EH (cell line): ENCODE results near the gene ABL1.
"Not testable (repeated sequence)": the region's sequence is repeated elsewhere in the genome, so short reads cannot be mapped to it uniquely, and the experiment has no call there.

ENCODE experiments used
- DNase-seq: peaks from one replicate; pipeline ENCODE4 v3.0.0-alpha.2; 2015; ENCODE audit warnings: low read depth

The ABL1 gene

GRCh38 chr9:130825351-130825651 lies 9.8 kb upstream of the ABL1 start:
- DNase-seq: no peak

DNA sequence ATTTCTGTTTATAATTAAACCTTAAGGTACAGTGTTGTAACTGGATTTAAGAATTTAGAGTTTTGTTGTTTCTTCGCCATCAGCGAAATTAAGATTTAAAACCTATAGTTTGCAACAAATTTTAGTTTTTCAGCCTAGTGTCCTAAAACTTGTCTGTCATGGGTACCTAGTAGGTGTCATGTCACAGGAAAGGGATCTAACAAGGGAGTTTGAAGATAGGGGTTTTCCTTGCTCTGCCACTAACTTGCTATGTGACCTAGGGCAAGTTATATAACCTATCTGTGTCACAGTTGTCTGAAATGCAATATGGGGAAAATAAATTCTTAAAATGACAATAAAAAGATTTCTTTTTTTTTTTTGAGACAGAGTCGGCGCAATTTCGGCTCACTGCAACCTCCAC lies 9.2 kb upstream of the ABL1 start:
- DNase-seq: no peak

DNA sequence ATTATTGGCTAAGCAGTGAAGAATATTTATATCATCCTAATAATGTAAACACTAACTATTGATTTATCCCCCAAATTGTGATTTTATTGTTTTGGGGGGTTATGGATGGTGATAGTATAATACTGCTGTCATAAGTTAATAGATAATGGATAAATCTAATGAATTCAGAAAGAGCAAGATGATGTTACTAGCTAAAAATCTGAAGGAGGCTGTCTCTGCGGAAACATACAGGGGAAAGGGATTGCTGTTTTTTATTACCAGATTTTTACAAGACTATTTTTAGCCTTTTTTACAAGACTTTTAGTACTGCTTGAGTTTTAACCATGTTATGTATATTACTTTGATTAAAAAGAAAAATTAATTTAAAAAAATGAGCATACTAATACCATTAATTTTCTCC lies 5.3 kb upstream of the ABL1 start:
- DNase-seq: no peak

GRCh38 chr9:130830231-130830760 lies 4.8 kb upstream of the ABL1 start:
- no peak for DNase-seq

GRCh38 chr9:130831077-130831476 lies 4.0 kb upstream of the ABL1 start:
- no peak for DNase-seq

- DNase-seq: peak; percentile 90
Measured at GRCh38 chr9:130833031-130833990, 1.7 kb upstream of the ABL1 start.

DNA sequence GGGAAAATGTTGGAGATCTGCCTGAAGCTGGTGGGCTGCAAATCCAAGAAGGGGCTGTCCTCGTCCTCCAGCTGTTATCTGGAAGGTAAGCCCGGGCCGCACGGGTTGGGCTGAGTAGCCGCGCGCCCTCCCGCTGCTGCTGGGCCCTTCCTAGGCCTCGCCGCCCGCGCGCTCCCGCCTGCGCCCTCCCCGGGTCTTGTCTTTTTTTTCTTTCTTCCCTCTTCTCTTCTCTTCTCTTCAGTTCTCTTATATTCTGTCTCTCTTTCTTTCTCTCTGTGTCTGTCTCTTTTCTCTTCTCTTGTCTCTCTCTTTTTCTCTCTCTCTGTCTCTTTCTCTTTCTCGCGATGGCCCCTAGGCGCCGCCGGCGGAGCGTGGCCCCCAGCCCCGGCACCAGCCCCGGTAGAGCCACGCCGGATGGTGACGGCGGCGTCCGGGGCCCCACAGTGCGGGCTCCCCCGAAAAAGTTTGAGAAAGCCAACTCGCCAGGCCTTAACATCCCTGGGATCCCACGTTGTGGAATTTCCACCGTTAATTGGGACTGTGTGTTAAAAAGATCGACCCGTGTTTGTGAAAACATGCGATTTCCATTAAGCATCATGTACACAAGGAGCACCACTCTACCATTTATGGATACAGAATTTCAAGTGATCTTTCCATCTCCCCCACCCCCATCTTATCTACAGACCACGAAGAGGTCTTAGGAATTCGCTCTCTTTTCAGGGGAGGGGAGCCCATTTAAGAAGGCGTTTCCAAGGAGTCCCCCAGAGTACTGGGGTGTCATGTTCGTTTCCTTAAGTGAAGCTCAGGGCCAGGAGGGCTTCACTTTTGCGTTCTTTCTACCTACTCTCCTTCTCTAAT lies 616 bp downstream of the ABL1 start:
- DNase-seq: peak; percentile 56

DNA sequence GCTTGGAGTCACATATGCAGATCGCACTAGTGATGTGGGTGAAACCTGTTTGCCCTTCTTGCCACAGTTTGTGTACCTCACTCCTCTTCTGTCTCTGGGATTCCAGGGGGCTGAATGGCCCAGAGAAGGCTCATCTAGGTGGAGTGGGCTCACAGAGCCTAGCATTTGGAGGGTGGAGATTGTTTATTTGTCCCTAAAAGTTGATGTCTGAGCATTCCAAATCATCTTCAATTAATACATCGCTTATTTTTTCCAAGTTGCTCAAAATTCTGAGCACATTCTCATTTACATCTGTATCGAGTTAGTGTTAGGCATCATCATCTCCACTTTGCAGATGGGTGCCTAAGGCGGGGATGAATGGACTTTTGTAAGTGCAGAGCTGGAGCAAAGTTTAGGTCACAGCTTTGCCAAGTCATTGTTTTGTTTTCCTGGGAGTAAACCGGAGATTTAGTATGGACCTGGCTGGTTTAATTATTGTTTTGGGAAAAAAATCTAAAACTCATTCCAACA lies 2.0 kb downstream of the ABL1 start:
- peak; percentile 88 for DNase-seq

GRCh38 chr9:130837643-130838042 lies 2.6 kb downstream of the ABL1 start:
- no peak for DNase-seq

DNA sequence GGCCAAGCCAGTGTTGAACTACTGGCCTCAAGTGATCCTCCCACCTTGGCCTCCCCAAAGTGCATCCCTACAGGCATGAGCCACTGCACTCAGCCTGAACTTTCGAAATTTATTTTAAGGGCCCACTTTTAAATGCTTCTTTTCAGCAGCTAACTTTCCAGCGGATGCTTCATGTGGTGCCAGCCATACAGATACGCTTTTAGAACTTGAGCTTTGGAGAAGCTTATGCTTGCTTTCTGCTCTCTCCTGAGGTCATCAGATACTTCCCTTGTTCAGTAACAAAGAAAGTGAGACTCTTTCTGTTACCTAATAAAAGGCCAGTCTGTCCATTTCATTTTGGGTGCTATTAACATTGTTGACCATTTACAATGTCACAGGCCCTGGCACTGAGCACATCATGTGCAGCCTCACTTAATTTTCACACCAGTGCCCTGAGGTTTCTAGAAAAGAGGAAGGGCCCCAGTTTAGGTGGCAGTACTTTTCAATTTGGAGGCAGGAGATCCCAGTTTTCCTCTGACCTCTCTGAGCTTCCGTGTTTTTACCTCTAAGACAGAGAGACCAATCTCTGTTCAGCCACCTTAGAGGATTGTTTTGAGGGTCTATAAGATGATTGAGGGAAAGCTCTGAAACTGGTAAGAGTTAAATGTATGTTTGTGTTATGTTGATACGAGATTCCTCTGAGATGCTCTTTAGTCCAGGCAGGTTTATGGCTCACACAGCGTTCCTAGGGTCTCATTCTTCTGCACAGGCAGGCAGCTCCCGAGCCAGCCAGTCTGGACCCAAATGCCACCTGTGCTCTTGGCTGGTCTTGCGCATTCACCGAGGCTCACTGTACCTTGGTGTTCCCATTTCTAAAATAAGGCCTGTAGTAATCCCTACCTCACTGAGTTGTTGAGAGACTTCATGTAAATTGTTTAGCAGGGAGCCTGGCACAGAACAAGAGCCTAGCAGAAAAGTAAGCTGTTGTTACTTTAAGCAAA lies 4.4 kb downstream of the ABL1 start:
- DNase-seq: no peak

GRCh38 chr9:130842545-130842944 lies 7.5 kb downstream of the ABL1 start:
- no peak for DNase-seq

GRCh38 chr9:130843049-130843908 lies 8.2 kb downstream of the ABL1 start:
- DNase-seq: no peak

GRCh38 chr9:130844044-130844451 lies 9.0 kb downstream of the ABL1 start:
- DNase-seq: no peak

- DNase-seq: no peak
Measured at GRCh38 chr9:130845254-130845653, 10.2 kb downstream of the ABL1 start.

DNA sequence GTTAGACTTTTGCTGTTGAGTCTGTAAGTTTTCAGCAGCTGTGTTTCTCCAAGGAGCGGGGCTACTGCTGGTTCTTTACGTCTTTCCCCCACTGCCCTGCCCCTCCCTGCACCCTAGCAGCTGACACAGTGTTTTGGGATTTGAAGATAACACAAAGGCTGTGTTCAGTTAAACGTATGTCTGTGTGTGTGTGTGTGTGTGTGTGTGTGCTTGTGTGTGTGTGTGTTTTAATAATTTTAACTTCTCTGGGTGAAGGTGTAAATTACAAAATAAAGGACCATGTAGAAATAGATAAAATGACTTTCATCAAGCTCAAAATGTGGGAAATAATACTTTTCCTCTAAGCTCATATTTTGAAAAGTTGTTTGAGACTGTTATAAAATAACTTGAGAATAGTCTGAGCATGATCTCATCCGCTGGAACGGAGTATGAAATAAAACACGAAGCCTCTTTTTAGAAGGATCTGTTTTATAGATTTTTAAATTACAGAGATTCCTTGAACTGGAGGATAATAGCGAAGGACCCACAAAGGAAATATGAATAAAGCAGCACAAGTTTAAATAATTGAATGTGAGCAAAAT lies 10.9 kb downstream of the ABL1 start:
- peak; percentile 86 for DNase-seq

- peak; percentile 88 for DNase-seq
Measured at GRCh38 chr9:130846487-130847305, 11.6 kb downstream of the ABL1 start.

GRCh38 chr9:130847306-130848217 lies 12.5 kb downstream of the ABL1 start:
- peak; percentile 100 for DNase-seq

DNA sequence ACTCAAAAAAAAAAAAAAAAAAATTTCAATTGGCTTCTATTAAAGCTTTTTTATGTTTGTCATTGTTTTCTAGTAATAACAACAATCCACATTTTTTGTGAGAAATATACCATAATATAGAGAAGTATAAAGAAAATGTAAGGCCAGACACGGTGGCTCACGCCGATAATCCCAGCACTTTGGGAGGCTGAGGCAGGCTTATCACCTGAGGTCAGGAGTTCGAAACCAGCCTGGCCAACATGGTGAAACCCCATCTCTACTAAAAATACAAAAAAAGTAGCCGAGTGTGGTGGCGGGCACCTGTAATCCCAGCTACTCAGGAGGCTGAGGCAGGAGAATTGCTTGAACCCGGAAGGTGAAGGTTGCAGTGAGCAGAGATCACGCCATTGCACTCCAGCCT lies 13.5 kb downstream of the ABL1 start:
- DNase-seq: not testable (repeated sequence)
